HG02798 (cell line): Measurements from ENCODE around the gene TMEM121.
"Not testable (repeated sequence)": the region's sequence is repeated elsewhere in the genome, so short reads cannot be mapped to it uniquely, and the experiment has no call there.

Experiments
- ATAC-seq: cut with Tn5 transposase; IDR thresholded peaks from one replicate; pipeline ENCODE4 v1.9.1; 2021; ENCODE audit warnings: mild to moderate bottlenecking; ENCODE audit not compliant: unreplicated experiment, poor library complexity

Gene TMEM121

GRCh38 chr14:105566248-105567163 lies 40.1 kb downstream of the TMEM121 start:
- ATAC-seq = peak; percentile 45

- not testable (repeated sequence) for ATAC-seq
Measured at GRCh38 chr14:105567164-105568103, 41.1 kb downstream of the TMEM121 start.

DNA sequence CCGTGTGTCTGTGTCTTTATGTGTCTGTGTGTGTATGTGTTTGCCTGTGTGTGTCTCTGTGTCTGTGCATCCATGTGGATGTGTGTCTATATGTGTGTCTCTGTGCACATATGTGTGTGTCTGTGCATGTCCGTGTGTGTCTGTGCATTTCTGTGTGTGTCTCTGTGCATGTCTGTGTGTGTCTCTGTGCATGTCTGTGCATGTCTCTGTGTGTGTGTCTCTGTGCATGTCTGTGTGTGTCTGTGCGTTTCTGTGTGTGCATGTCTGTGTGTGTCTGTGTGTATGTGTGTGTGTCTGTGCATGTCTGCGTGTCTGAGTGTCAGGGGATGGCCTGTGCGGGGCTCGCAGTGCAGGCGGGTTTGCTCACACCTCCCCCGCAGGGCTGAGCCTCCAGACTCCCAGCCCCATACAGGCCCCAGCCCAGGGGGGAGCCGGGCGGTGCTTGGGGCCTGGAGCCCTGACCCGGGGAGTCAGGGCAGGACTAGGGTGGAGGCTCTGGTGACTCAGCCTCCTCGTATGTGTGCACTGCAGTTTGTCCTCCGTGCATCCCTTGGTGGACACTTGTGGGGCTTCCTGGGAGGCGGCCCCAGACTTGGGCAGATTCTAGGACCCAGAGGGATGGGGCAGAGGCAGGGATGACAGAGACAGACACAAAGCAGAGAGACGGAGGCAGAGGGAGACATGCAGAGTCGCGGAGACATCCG lies 41.9 kb downstream of the TMEM121 start:
- not testable (repeated sequence) for ATAC-seq

GRCh38 chr14:105568859-105569766 lies 42.7 kb downstream of the TMEM121 start:
- no peak for ATAC-seq

- no peak for ATAC-seq
Measured at GRCh38 chr14:105570482-105570881, 44.1 kb downstream of the TMEM121 start.

- not testable (repeated sequence) for ATAC-seq
Measured at GRCh38 chr14:105571181-105571951, 45.0 kb downstream of the TMEM121 start.

- not testable (repeated sequence) for ATAC-seq
Measured at GRCh38 chr14:105572063-105572462, 45.7 kb downstream of the TMEM121 start.

DNA sequence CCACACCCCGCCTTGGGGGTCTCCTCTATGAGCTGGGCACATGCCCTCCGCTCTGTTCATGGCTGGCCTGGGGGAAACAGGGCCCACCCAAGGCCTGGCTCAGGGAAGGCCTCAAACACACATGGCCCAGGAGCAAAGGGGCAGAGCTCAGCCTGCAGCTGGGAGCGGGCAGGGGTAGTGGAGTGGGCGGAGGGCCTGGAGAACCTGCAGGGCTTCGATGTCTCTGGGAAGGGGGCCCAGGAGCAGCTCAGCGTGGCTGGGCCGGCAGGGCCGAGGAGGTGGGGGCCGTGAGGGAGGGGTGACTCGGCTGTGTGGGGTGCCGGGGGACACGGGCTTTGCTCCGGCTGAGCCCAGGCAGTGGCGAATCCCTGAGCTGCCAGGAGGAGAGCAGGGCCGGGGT lies 47.5 kb downstream of the TMEM121 start:
- not testable (repeated sequence) for ATAC-seq

- ATAC-seq = not testable (repeated sequence)
Measured at GRCh38 chr14:105574411-105574810, 48.0 kb downstream of the TMEM121 start.

DNA sequence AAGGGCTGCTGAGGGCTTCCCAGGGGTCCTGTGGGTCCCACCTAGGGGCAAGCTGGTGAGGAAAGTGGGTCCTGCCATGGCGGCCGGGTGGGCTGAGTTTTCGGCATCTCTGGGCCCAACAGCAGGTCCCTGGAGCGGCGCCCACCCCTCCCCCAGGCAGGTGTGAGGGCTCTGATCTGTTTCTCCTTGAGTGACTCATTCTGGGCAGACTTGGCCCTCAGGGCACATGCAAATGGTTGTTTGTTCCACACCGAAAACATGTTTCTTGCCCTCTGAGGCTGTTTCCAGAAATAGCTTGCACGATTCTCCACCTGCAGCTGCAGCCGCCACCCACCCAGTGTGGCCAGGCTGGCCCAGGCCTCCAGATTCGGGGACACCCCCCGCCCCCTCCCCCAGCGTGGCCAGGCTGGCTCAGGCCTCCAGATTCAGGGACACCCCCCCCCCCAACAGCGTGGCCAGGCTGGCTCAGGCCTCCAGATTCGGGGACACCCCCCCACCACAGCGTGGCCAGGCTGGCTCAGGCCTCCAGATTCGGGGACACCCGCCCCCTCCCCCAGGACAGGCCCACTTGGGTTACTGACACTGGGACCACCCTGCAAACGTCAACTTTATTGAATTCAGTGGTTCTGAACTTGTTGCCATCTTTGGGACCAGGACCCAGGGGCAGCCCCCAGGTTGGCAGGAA lies 48.8 kb downstream of the TMEM121 start:
- ATAC-seq = peak; percentile 65

DNA sequence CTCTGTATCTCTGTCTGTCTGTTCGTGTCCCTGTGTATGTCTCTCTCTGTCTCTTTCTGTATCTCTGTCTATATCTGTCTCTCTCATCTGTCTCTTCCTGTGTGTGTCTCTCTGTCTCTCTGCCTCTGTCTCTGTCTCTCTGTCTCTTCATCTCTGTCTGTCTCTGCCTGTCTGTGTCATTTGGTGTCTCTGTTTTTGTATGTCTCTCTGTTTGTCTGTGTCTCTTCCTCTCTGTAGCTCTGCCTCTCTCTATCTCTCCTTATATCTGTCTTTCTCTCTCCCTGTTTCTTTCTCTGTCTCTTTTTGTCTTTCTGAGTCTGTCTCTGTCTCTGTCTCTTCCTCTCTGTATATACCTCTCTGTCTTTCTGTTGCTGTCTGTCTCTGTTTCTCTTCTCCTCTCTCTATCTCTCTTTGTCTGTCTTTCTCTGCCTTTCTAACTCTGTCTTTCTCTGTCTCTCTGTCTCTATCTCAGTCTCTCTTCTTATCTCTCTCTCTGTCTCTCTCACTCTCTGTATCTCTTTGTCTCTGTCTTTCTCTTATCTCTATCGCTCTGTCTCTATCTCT lies 50.2 kb downstream of the TMEM121 start:
- no peak for ATAC-seq

GRCh38 chr14:105577314-105577861 lies 51.0 kb downstream of the TMEM121 start:
- no peak for ATAC-seq

GRCh38 chr14:105578070-105578469 lies 51.7 kb downstream of the TMEM121 start:
- ATAC-seq = no peak

DNA sequence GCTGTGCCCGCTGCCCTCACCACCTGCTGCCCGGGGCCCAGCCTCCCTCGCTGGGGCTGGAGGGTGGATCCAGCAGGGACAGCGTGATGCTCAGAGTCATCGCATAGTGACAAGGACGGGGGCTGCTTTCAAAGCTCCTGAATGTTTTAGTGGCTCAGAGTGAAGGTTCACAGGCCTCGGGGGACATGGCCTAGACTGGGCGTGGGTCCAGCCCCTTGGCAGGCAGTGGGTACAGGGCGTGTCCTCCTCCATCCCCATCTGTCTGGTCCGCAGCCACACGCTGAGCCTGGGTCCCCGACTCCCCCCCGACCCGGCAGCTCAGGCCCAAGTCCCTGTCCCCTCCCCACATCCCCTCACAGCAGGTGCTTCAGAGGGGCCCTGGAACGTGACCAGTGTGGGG lies 52.8 kb downstream of the TMEM121 start:
- not testable (repeated sequence) for ATAC-seq
